ENCODE measurements around the gene CAPN15.

DNA sequence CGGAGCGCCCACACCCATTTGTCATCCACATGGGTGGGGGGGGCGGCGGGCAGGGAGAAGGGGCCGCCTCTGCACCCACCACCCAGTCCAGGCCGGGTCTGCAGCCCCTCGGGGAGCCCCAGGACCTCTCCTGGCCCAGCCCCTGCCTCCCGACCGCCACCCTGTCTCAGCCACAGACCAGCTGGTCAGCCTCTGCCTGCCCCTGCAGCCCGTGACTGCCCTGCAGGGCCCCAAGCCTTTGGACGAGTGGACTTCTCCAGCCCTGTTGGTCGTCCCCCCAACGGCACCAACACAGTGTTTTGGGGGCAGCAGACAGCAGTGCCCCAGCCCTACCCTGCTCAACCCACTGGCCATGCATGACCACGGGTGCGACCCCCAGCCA is 33.9 kb downstream of the CAPN15 start:
- TF ChIP-seq POLR2AphosphoS5 (IDR thresholded peaks at IDR 0.05): no peak
- TF ChIP-seq, protein P1, sequence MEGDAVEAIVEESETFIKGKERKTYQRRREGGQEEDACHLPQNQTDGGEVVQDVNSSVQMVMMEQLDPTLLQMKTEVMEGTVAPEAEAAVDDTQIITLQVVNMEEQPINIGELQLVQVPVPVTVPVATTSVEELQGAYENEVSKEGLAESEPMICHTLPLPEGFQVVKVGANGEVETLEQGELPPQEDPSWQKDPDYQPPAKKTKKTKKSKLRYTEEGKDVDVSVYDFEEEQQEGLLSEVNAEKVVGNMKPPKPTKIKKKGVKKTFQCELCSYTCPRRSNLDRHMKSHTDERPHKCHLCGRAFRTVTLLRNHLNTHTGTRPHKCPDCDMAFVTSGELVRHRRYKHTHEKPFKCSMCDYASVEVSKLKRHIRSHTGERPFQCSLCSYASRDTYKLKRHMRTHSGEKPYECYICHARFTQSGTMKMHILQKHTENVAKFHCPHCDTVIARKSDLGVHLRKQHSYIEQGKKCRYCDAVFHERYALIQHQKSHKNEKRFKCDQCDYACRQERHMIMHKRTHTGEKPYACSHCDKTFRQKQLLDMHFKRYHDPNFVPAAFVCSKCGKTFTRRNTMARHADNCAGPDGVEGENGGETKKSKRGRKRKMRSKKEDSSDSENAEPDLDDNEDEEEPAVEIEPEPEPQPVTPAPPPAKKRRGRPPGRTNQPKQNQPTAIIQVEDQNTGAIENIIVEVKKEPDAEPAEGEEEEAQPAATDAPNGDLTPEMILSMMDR (IDR thresholded peaks at IDR 0.05): no peak

Measured in gastroesophageal sphincter (tissue), 3 donors.